A549 (cell line): Measurements from ENCODE around the gene ITSN1. TPM values are rescaled to one million over a fixed set of nuclear protein-coding genes. Genes with fewer than 3 reads are reported as not detected.

Source experiments
- ATAC-seq, 2 experiments: fragments of 200-7000 bp in 1 of 2; fragments of >200 bp in 1 of 2; cut with Nextera tagmentation in 1 of 2; cut with Tn5 transposase in 1 of 2; 3 replicates each; pipeline versions ENCODE4 v1.8.0 to v1.9.1; 2018 to 2020; ENCODE audit warnings: mild to moderate bottlenecking in 1 of 2, moderate library complexity in 1 of 2
- CTCF ChIA-PET: fragments of 300-600 bp; sonication (Branson Sonifier 250); formaldehyde crosslinking; extraction: SDS; loops from one replicate; lab custom pipeline; 2021; ENCODE audit warnings: antibody characterized with exemption, inconsistent platforms; lab: Yijun Ruan, JAX
- POLR2A ChIA-PET: fragments of 350-600 bp; formaldehyde crosslinking; extraction: SDS; loops from one replicate; lab custom pipeline; 2021; ENCODE audit warnings: antibody characterized with exemption, inconsistent platforms; lab: Yijun Ruan, JAX
- DNase-seq, 2 experiments: peaks; one replicate each; pipeline versions ENCODE4 v3.0.0 to v3.0.0-alpha.2; 2011 to 2016; ENCODE audit warnings: low read depth in 1 of 2, low spot score in 1 of 2
- FAIRE-seq: peaks from 2 replicates; lab custom pipeline; 2011; peaks lifted over from hg19 to GRCh38; lab: Jason Lieb, UNC
- H3K27ac ChIP-seq, 2 experiments: fragments of >200 bp; sonication (Bioruptor Twin); formaldehyde crosslinking; 3 replicates each; pipeline ENCODE4 v1.5.1; 2016 to 2017
- H3K4me1 ChIP-seq: fragments of >200 bp; sonication (Bioruptor Twin); formaldehyde crosslinking; 3 replicates; pipeline ENCODE4 v1.6.1; 2016
- H3K4me2 ChIP-seq: fragments of >200 bp; sonication (Bioruptor Twin); formaldehyde crosslinking; 3 replicates; pipeline ENCODE4 v1.6.1; 2016
- H3K4me3 ChIP-seq: fragments of >200 bp; sonication (Bioruptor Twin); formaldehyde crosslinking; 3 replicates; pipeline ENCODE4 v1.5.1; 2016
- H3K9me3 ChIP-seq: fragments of >200 bp; sonication (Bioruptor Twin); formaldehyde crosslinking; 3 replicates; pipeline ENCODE4 v1.6.1; 2016
- CBX8 ChIP-seq: fragments of 200-600 bp; sonication (generic); IDR thresholded peaks from 2 replicates; pipeline ENCODE4 v1.6.1; 2016
- CEBPB ChIP-seq, 2 experiments: fragments of >200 bp in 1 of 2; sonication (Bioruptor Twin) in 1 of 2; formaldehyde crosslinking in 1 of 2; IDR thresholded peaks; 2 replicates each; pipeline ENCODE4 v1.6.1; 2012 to 2016
- CHD2 ChIP-seq: fragments of 150-350 bp; IDR thresholded peaks from 2 replicates; pipeline ENCODE4 v1.6.1; 2014; ENCODE audit warnings: low read length; ENCODE audit not compliant: partially characterized antibody
- EHF ChIP-seq: fragments of 250-450 bp; sonication (Bioruptor Pico); IDR thresholded peaks from 2 replicates; pipeline ENCODE4 v1.5.0; 2020; ENCODE audit warnings: mild to moderate bottlenecking
- EHMT2 ChIP-seq: fragments of 200-600 bp; sonication (generic); IDR thresholded peaks from 2 replicates; pipeline ENCODE4 v1.6.1; 2016; ENCODE audit warnings: antibody characterized with exemption, low read depth, mild to moderate bottlenecking, moderate library complexity
- EP300 ChIP-seq, 2 experiments: fragments of >200 bp; sonication (Bioruptor Twin); formaldehyde crosslinking; IDR thresholded peaks; 2 replicates in 1 of 2; 3 replicates in 1 of 2; pipeline ENCODE4 v1.6.1; 2016 to 2017
- FOSB ChIP-seq: fragments of 250-450 bp; sonication (Bioruptor Pico); IDR thresholded peaks from 2 replicates; pipeline ENCODE4 v1.5.0; 2020; ENCODE audit warnings: mild to moderate bottlenecking, moderate library complexity
- FOSL2 ChIP-seq, 2 experiments: fragments of 450-650 bp in 1 of 2; fragments of >200 bp in 1 of 2; sonication (Bioruptor Twin) in 1 of 2; formaldehyde crosslinking; IDR thresholded peaks; 2 replicates each; pipeline versions ENCODE4 v1.5.0 to v1.6.1; 2016 to 2020; ENCODE audit warnings: mild to moderate bottlenecking in 1 of 2, moderate library complexity in 1 of 2
- FOXS1 ChIP-seq: fragments of 250-450 bp; sonication (Bioruptor Pico); IDR thresholded peaks from 2 replicates; pipeline ENCODE4 v1.5.0; 2020; ENCODE audit warnings: mild to moderate bottlenecking, moderate library complexity
- MAFK ChIP-seq: fragments of 450-650 bp; IDR thresholded peaks from 2 replicates; pipeline ENCODE4 v1.6.1; 2014; ENCODE audit not compliant: partially characterized antibody
- NFE2L2 ChIP-seq: fragments of 150-350 bp; conservative IDR thresholded peaks from 2 replicates; pipeline ENCODE4 v1.6.1; 2014; ENCODE audit warnings: low read length
- POLR2AphosphoS2 ChIP-seq: conservative IDR thresholded peaks from 2 replicates; pipeline ENCODE4 v1.6.1; 2012; ENCODE audit warnings: low read length, improper control_type of control experiment, inconsistent platforms
- RARB ChIP-seq: fragments of 250-450 bp; sonication (Bioruptor Pico); IDR thresholded peaks from 2 replicates; pipeline ENCODE4 v1.8.0; 2021; ENCODE audit warnings: mild to moderate bottlenecking, moderate library complexity
- RNF2 ChIP-seq: fragments of 200-600 bp; sonication (generic); IDR thresholded peaks from 2 replicates; pipeline ENCODE4 v1.6.1; 2016; ENCODE audit warnings: low read depth, mild to moderate bottlenecking, antibody characterized with exemption, moderate library complexity, borderline replicate concordance
- SMC3 ChIP-seq: fragments of >200 bp; sonication (Bioruptor Twin); formaldehyde crosslinking; IDR thresholded peaks from 3 replicates; pipeline ENCODE4 v1.6.1; 2018; ENCODE audit warnings: inconsistent platforms
- TP53 ChIP-seq: fragments of 250-450 bp; sonication (Bioruptor Pico); IDR thresholded peaks from 2 replicates; pipeline ENCODE4 v1.5.0; 2021; ENCODE audit warnings: mild to moderate bottlenecking, moderate library complexity
- ZSCAN20 ChIP-seq: fragments of 250-450 bp; sonication (Bioruptor Pico); IDR thresholded peaks from 2 replicates; pipeline ENCODE4 v1.8.0; 2022; ENCODE audit warnings: mild to moderate bottlenecking, moderate library complexity
- WGBS: methylation state at CpG from one replicate; pipeline ENCODE4 v1.1.6; 2017; ENCODE audit errors: missing lambda C conversion rate; 5-methylcytosine and 5-hydroxymethylcytosine counted together
- polyA plus RNA-seq, 4 experiments: library from polyadenylated mRNA; depleted of rRNA in 3 of 4; stranded (reverse); fragments of >200 nt; fragmentation: RNase III in 1 of 4; extraction: RNeasy Plus Mini Kit Qiagen cat#74134 plus additional on column Dnase treatment in 1 of 4; gene quantifications; 2 replicates in 3 of 4; 3 replicates in 1 of 4; pipeline ENCODE4 v1.2.3, GENCODE V29; 2011 to 2017
- TF ChIP-seq, protein P1 (sequence below): fragments of 250-450 bp; sonication (Bioruptor Pico); IDR thresholded peaks from 2 replicates; pipeline ENCODE4 v1.5.0; 2021; ENCODE audit warnings: mild to moderate bottlenecking, moderate library complexity, borderline replicate concordance
- TF ChIP-seq, protein P2 (sequence below): fragments of >200 bp; sonication (Bioruptor Twin); formaldehyde crosslinking; IDR thresholded peaks from 2 replicates; pipeline ENCODE4 v1.6.1; 2016
- TF ChIP-seq, protein P3 (sequence below): IDR thresholded peaks from 2 replicates; pipeline ENCODE4 v1.6.1; 2012; ENCODE audit warnings: low read depth, borderline replicate concordance

ITSN1 gene
- polyA plus RNA-seq, 2 of the 4 experiments (the other 2 are of a cell fraction) = 15.2 to 23.7 TPM

DNA sequence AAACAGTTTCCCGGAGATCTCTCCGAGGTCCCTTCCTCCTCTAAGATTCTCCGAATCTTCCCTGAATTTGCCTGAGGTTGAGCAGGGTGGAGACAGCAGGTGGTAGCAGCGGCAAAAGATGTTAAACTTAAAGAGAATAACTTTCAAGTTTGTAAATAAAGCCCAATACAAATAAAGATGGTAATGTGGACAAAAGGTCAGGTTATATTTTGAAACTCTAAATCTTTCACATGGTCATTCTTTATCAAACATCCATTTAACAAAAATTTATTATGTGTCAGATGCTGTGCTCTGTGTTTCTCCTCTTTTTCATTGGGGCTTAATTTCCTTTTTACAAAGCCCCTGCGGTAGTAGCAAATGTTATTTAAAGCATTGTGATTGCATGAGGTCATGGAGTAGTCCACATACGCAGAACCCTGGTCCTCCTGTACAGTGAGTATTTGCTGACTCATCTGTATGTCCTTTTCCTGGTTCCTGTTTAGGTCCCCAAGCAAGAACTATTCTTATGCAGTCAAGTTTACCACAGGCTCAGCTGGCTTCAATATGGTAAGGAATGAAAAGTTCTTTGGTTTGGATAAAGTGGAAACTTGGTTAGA, 119.2 kb downstream of the ITSN1 start:
- Histone ChIP-seq H3K4me1 (peaks cover 27% of the 10 kb centered on the region; the same call in 2 of the 3 replicates), H3K27ac (peak overlapping the region; percentile 77 to 87), H3K9me3 (no peaks in the 10 kb centered on the region), H3K4me2 (peak overlapping the region; percentile 91), H3K4me3 (peak overlapping the region; percentile 28; the same call in 1 of the 3 replicates)
- TF ChIP-seq MAFK (peak; percentile 100), RARB (no peak), SMC3 (0 out of 3 replicates have a peak, but pooled peaks have one; percentile 9), FOSB (CRISPR knock-in tag) (no peak), NFE2L2 (peak; percentile 78), FOSL2 (IDR thresholded peaks at IDR 0.05) (no peak), FOSL2 (CRISPR knock-in tag; IDR thresholded peaks at IDR 0.05) (peak; percentile 78)
- ATAC-seq = peak; percentile 96 to 98
- 10% methylated on average over 6 of the region's 6 CpGs for WGBS
- ChIA-PET CTCF (interaction anchor here (1.2 kb wide), 1 partner anchor 13 kb away, joined by 3 read pairs; no protein-coding TSS in a partner anchor), POLR2A (no interaction called here)
- no peak for FAIRE-seq
- DNase-seq = peak; percentile 46 to 90

GRCh38 chr21:33762803-33763581, 120.7 kb downstream of the ITSN1 start:
- DNase-seq = no peak
- TF ChIP-seq EHMT2 (no peak), ZSCAN20 (CRISPR knock-in tag) (no peak)
- WGBS = 91% methylated on average over 9 of the region's 9 CpGs
- POLR2A ChIA-PET = interaction anchor here (0.7 kb wide), 1 partner anchor 781 kb away, joined by 9 read pairs; no protein-coding TSS in a partner anchor
- CTCF ChIA-PET = interaction anchor here (0.6 to 0.7 kb wide), 3 partner anchors 31 to 141 kb away, joined by 3 read pairs; no protein-coding TSS in a partner anchor
- Histone ChIP-seq H3K27ac (peak overlapping the region; percentile 77 to 87), H3K4me2 (peak overlapping the region; percentile 35; the same call in 2 of the 3 replicates), H3K4me1 (peaks cover 27% of the 10 kb centered on the region; the same call in 2 of the 3 replicates), H3K9me3 (no peaks in the 10 kb centered on the region), H3K4me3 (no peak overlapping the region)
- ATAC-seq = no peak
- no peak for FAIRE-seq

GRCh38 chr21:33763582-33763899, 121.2 kb downstream of the ITSN1 start:
- Histone ChIP-seq H3K4me2 (peak overlapping the region; percentile 6; the same call in 1 of the 3 replicates), H3K9me3 (no peaks in the 10 kb centered on the region), H3K4me3 (no peak overlapping the region), H3K27ac (peak overlapping the region; percentile 11 to 53; a peak in 3 of 6 replicates), H3K4me1 (peaks cover 27% of the 10 kb centered on the region; the same call in 2 of the 3 replicates)
- TF ChIP-seq, protein P1, sequence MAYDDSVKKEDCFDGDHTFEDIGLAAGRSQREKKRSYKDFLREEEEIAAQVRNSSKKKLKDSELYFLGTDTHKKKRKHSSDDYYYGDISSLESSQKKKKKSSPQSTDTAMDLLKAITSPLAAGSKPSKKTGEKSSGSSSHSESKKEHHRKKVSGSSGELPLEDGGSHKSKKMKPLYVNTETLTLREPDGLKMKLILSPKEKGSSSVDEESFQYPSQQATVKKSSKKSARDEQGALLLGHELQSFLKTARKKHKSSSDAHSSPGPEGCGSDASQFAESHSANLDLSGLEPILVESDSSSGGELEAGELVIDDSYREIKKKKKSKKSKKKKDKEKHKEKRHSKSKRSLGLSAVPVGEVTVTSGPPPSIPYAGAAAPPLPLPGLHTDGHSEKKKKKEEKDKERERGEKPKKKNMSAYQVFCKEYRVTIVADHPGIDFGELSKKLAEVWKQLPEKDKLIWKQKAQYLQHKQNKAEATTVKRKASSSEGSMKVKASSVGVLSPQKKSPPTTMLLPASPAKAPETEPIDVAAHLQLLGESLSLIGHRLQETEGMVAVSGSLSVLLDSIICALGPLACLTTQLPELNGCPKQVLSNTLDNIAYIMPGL (CRISPR knock-in tag) = no peak
- TF ChIP-seq CEBPB (IDR thresholded peaks at IDR 0.05) (no peak), POLR2AphosphoS2 (no peak), EP300 (IDR thresholded peaks at IDR 0.05) (no peak), FOXS1 (no peak), EHF (CRISPR knock-in tag) (no peak), CBX8 (no peak), TP53 (no peak), RNF2 (no peak), CHD2 (no peak)
- TF ChIP-seq, protein P2, sequence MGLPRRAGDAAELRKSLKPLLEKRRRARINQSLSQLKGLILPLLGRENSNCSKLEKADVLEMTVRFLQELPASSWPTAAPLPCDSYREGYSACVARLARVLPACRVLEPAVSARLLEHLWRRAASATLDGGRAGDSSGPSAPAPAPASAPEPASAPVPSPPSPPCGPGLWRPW = no peak
- TF ChIP-seq, protein P3, sequence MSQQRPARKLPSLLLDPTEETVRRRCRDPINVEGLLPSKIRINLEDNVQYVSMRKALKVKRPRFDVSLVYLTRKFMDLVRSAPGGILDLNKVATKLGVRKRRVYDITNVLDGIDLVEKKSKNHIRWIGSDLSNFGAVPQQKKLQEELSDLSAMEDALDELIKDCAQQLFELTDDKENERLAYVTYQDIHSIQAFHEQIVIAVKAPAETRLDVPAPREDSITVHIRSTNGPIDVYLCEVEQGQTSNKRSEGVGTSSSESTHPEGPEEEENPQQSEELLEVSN = no peak
- 87% methylated on average over 3 of the region's 3 CpGs for WGBS
- FAIRE-seq (no peak), DNase-seq (no peak), ATAC-seq (no peak)
- CTCF ChIA-PET = interaction anchor here (0.6 kb wide), 2 partner anchors 30 to 140 kb away, joined by 3 read pairs; no protein-coding TSS in a partner anchor
- POLR2A ChIA-PET = no interaction called here
